Left hindlimb (tissue), 1 donor: ENCODE results near the gene PKP4.

Experiments used
- DNase-seq: peaks from one replicate; pipeline ENCODE4 v3.0.0-alpha.2; 2018

Gene PKP4

DNA sequence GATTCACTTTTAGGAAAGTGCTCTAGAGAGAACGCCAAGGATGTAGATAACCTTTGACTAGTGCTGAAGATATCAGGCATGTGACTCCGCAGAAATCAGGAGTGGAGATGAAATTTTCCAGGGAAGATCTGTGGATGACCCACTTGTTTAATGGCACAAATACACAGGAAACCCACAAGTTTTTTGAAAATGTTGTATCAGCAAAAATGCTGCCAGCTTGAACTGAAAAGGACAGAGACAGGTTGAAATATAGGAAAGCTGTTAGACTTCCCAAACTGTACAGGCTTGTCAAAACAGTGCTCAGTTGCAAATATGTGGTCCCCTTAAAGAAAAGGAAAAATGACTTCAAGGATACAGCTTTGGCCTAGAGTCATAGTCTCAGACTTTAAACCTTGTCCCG is 96.5 kb downstream of the PKP4 start:
- no peak for DNase-seq

DNA sequence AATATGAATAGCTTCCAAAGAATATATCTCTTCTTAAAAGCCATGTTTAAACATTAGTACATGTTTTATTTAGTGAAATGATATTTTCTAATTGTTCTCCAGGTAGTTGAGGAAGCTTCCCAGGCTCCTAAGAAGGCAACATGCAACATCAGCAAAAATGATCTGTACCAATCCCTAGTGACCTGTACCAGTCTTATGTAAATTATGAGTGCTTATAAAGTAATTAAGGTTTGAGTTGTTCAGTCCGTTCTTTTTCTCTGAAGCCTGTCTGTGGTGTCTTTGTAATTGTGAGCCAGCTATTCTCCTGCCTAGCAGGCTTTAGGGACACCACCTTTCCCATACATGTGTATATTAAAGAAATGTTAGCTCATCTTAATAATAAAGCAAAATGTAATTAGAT is 98.2 kb downstream of the PKP4 start:
- DNase-seq, result no peak

DNA sequence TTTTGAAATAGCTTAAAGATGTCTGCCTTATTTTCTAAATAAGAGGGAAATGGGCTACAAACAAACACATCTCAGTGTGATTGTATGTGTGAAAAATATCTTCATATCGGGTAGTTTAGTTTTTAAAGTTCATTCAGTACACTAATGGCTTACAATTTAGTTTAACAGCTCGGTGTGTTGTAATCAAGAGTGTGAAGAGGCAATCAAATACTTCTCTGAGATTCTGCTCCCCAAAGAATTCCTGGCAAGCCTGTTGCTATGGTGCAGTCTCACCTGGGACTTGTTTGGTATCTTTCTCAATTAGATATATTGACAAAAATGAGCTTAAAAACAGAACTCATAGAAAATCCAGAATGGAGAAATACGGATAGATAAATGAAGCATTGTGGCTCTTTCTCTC is 99.4 kb downstream of the PKP4 start:
- no peak for DNase-seq

DNA sequence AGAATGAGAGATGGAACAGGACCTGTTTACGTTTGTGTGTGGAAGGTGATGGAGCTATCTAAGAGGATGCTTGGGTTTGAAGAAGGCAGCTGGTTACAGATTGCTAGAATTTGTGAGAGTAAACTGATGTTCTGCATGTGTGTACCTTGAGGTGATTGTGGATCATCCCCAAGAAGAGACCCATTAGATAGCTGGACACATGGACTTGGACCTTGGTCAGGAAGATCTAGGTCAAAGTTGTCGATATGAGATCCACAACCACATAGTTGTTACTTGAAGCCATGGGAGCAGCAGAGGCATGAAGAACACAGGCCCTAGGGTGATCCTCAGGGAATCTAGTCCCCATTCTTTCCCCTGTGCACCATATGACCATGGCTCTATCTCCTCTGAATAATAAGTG is 101.0 kb downstream of the PKP4 start:
- no peak for DNase-seq

DNA sequence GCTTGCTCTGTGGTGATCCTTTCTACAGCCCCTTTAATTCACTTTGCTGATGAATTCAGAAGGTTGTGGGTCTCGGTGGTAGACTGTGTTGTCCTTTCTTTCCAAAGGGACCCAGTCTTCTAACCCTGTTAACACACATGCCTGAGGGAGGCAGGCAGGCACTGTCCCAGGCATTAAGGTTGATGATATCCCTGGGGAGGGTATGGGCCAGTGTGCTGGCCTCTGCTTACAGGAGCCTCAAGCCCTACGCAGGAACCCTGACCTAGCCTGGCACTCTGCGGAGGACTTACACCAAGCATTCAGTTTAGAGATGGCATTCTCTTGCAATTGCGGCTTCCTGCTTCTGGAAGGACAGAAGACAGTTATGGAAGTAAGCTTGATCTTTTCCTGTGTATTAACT is 102.5 kb downstream of the PKP4 start:
- no peak for DNase-seq

DNA sequence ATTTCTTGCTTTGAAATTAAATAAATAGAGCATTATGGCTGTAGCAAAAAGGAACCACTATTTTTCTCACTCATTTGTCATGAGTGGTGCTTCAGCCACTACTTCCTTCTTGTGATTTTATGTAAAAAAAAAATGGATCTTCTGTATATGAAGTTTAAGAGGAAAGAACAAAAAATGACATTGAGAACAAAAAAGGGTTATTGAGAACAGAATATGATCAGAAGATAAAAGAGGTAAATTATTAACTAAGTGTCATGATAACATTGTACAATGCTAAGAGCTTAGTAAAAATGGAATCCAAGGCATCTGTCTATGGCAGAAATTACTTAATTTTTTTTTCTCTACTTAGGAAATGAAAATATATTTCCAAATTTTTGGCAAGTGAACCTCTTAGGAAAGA is 103.5 kb downstream of the PKP4 start:
- DNase-seq, result no peak

DNA sequence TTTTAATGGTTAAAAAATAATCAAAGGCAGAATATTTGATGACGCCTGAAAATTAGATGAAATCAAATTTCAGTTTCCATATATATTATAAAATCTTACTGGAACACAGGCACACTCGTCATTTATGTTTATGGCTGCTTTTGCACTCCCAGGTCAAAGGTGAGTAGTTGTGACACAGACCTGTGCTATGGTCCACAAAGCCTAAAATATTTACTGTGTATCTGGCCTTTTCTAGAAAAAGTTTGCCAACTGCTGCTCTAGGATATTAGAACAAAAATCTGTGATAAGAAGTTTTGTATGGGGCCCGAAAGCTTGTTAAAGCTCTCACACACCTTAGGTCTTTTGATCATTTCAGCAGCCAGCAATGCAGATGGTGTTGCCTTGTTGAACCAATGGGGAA is 104.3 kb downstream of the PKP4 start:
- no peak for DNase-seq

DNA sequence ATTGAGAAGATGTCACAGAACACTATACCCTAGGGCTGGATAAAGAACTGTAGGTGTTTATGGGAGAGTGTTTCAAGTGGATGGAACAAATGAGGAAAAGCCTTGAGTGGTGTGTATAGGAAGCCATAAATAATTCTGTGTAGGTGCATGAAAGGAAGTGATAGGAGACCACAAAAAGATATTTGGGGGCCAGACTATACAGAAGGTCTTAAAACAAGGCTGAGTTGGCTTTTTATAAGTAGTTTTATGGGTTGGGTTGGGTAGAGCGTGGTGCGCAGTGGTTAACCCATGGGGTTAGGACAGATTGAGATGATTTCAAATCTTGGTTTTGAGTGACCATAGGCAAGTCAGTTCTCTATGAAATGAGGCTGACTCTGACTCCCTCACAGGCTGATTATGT is 110.5 kb downstream of the PKP4 start:
- no peak for DNase-seq

DNA sequence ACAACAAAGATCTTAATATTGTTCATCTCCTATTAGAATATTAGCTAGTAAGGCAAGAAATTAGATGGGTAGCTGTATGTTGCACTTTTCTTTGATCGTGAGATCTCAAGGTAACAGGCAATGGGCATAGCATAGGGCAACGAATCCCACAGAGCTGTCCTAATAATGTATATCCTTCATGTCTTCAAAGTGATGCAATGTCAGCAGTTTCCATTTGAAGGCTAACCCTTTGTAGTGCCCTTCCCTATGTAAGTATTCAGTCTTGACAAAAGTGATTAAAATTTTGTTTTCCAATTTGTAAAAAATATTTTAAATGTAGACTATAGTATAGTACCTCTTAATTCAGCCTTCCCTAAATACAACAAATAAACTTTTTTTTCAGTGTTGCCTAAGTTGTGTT is 112.5 kb downstream of the PKP4 start:
- DNase-seq, result no peak

DNA sequence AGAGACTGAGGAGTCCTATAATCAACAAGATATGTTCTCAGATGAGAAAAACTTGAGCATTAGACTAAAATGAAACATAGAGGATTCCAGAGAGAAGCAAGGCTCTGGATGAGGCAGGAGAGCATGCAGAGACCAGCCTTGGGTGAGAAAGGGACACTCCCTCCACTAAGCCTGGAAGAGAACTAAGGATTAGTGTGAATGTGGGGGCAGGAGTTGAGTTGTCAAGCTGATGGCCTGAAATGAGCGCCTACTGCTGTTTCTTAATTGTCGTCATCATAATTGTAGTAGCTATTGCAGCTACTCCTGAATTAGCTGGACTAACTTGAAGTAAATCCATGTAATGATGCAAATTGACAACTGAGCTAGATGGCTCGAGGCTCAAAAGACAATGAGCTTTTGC is 114.1 kb downstream of the PKP4 start:
- no peak for DNase-seq

DNA sequence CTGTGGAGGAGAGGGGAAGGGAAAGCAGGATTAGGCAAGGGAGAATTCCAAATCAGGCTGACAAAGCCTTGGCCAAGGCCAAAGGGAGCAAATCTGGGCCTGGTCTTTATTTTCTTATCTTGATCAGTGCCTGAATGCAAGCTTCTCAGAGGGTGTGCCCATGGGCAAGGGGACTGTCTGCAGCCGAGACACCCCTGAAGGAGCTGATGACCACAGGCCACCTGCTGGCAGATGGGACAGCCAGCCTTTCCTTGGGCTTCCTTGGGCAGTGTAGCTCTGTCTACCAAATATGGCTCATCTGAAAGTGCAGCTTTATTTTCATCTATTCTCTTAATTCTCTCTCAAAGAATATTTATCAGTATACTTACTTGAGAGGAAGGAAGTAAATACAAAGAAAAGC is 117.0 kb downstream of the PKP4 start:
- no peak for DNase-seq

DNA sequence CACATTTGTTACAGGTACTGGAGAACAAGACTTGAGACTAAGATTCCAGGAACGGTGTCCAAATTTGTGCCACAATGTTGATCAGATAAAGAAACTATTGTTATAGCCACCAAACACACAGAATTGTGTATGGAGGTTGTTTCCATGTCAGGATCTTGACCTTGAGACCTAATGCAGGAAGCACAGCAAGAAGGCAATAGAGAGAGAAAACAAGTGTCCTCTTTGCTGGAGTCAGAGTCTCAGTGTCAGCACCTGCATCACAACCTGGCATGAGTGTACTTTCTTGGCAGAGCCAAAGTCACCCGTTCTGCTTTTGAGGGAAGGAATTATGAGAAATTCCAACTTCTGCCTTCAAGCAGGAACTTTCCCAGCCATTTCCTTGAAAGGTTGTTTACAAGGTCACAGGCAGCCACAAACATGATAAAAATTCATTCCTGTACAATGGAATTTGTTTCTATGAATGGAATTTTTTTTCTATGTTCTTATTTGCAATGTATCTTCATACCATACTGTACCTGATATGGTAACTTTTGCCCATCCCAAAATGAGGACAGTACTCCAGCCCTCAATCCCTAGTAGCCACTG is 118.4 kb downstream of the PKP4 start:
- DNase-seq, result no peak

DNA sequence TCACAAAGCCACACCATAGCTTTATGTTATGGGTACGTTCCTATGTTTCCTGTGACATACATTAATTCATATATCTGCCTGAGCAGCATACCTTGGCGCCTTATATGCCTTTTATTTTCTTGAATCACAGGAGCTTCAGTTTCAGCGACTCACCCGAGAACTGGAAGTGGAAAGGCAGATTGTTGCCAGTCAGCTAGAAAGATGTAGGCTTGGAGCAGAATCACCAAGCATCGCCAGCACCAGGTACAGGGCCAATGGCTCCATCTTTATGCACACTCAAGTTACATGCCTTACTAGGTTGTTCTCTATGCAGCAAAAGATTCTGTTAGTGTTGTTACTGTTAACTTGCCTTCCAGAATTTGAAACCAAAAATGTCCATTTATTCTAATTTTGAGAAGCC is 120.4 kb downstream of the PKP4 start:
- DNase-seq, result no peak

DNA sequence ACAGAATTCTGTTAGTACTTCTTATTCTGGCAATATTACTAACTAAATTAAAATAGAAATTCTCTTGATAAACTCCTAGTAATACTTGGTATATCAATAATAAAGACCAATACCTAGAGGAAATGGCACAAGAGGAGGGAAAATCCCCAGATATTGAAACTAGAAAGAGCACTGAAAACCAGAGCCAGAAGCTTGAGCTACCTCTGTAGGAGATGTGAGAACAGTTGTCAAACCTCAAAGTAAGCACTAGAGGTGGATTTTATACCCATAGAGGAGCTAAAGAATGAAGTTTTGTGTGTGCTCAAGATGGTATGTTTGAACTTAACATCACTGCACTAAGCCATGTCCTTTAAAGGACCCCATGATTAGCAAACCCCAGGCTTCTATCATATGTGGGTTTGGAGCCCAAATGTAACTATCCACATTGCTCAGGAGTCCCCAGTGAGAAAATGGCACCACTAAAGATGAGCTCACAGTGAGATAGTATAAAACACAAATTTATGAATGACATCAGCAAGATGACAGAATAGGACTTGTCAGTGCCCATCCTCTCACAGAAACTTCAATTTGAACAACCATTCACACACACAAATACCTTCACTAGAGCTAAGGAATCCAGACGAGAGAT is 122.1 kb downstream of the PKP4 start:
- no peak for DNase-seq

DNA sequence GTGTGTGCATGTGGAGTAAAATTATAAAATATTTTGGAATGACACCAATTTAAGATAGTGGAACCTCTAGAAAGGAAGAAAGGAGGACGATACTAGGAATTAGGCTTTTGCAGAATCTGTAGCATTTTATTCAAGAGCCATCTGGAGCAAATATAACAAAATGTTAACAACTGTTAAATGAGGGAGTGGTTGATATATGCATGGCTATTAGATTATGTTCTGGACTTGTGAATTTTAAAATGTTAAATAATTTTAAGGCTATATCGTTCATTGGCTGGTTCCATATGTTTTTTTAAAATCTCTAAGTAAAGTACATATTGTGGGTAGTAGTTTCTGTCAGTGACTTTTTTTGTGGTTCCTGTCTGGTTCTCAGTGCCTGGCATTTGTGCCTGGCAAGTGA is 123.2 kb downstream of the PKP4 start:
- no peak for DNase-seq

DNA sequence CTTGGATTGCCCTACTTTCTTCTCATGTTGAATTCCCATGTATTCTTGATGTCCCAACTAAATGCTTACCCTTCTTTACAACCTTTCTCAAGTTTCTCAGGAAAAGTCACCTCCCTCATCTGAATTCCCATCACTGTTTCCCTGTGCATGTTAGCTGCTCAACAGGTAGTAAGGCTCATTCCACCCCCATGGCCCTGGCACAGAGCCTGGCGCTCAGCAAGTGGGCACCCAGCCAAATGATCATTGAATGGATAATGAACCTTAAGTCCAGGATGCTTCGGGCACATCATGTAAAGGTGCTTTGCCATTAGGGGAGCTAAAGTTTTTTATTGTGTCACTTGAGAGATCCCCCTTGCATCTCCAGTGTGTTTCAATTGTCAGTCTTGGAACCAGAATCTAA is 124.0 kb downstream of the PKP4 start:
- no peak for DNase-seq

DNA sequence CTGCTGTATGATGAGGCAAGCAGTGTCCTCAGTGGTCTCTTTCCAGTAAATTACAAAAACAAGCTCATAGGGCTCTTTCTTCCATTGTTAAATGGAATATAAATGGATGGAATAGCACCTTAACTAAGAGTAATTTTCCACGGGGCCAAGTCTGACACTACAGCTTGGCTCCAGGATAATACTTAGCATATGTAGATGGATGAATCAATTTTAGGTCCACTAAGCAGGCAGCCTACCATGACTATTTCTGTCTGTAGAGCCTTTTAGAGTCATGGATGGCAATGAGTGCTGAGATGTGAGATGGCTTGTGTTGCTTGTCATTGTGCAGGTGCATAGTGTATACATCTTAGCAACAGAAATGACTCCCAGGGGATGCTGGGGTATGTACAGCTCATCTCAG is 125.9 kb downstream of the PKP4 start:
- no peak for DNase-seq

DNA sequence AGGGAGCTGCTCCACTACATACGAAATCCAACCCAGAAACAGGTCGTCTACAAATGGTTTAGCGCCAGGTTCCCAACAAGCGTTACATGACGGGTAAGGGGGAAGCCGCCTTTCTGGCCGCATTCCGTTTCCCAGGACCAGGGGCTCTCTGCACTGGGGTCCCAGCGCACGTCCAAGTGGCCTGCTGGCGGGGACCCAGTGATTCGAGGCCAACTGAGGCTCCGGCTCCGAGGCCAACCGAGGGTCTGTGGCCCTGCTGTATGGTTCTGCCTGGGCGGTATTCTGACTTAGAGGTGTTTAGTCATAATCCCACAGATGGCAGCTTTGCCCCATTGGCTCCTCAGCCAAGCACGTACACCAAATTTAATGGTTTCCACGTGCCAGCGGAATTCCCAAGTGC is 127.2 kb downstream of the PKP4 start:
- no peak for DNase-seq

DNA sequence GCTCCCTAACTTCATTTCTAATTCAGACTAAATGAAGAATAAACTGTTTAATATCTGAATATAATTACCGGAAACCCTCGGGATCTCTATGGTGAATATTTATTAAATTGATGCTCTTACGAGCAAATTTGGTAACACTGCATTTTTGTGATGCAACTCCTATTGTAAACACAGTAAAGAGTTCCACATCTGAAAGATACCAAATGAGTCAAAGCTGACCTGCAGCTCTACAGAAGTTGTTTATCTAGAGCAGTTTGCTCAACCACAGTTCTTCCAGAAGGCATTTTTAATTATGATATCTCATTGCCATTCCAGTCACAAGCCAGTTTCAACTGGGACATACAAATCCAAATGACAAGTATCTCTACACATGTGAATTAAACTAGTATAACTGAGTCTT is 129.7 kb downstream of the PKP4 start:
- DNase-seq, result no peak

DNA sequence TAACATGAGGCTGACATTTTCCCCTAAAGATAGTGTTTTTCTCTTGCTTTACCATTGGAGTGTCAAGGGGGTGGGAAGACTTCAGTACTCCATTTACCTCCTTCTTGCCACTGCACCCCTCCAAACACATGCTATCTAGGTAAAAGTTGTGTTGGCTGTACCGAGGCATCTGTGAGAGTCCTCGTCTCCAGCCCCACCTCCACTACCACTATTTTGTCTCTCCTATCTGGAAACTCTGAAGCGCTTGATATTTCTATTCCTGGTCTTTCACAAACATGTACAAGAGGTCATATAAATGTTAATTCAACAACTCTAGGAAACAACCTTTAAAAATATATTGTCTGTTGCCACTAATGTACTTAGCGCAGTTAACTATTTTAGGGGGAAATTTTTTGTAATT is 132.6 kb downstream of the PKP4 start:
- DNase-seq, result no peak

DNA sequence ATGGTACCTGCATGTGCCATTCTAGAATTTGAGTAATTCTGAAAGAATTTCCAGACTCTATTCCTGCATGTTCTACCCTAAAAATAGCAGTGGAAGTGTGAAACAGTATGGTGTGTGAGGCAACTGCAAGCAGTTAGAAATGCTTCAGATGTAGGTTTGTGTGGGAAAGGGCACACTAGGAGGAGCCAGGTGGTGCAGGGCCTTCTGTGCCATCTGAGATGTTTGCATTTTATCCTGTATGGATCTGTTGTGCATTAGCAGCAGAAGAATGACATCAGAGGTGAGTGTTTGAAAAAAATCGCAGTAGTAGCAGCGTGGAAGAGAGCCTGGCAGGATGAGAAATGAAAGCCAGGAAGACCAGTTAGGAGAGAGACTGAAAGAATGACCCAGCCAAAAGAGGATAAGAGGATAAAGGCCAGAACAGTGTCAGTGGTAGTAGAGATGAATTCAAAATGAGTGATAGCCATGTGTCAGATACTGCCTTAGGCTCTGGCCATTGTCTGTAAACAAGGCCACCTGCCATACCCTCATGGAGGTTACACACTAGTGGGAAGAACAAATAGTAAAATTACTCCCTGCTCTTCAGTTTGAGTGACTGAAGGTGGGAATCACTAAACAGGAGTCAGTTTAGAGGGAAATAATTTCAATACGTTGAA is 142.2 kb downstream of the PKP4 start:
- no peak for DNase-seq

DNA sequence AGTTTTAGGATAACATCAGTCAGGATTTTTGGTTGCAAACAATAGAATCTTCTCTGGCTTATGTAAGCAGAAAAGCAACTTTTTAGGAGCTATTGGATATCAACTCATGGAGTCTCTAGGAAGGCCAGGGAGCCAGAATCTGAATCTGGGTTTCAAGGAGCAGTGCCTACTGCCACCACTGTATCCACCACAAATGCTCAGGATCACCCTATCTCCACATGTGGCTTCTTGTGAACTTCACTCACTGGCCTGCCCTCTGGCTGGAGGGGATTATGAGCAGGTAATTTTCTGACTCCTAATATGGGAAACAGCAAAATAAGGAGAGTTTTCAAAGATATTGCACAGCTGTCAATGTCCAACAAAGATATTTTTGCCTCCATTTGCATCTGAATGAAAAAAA is 142.9 kb downstream of the PKP4 start:
- DNase-seq, result no peak

DNA sequence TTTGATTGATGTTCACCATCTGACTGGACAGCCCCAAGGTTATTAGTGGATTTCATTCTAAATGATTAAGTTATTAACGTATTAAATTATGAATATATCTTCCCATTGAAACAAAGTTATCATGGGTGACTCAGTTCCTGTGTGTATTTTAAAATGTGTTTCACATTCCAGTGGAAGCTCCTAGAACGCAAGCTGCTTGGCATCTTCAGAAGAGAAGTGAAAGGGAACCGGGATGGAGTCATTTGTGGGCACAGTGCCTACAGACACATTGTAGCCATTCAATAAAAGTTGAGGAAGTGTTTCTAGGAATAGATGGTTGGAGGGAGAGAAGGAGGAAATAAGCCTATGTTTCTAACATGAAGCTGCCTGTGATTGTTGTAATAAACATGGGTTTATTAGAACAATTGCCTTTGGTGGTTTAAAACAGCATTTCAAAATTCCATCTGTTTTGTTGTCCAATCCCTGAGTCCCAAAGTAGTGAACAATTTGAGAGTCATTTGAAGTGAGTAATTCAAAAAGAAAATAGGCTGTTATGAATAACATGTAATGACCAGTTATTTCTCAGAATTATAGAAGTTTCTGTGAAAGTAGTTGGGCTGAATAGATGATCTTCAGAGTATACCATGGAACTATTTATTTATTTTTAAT is 143.5 kb downstream of the PKP4 start:
- DNase-seq, result no peak

DNA sequence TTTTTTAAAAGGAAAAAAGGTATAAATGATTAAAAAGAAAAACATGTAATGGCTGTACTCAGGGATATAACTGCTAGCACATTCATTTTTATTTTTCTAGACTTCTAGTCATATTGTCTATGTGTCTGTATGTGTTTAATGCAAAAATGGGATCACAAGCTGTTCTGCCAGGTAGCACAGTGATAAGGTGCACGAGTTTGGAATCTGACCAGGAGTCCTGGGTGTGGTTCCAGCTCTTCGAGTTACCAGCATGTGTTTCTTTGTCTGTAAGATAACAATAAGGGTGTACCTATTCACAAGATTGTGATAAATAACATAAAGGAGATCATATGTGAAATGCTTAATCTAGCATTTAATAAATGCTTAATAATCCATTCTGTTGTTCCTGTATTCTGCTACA is 145.3 kb downstream of the PKP4 start:
- no peak for DNase-seq
